NCI-H2081 (cell line): ENCODE results near the gene ANKUB1.

ENCODE experiments used
- DNase-seq, 2 experiments: peaks; one replicate each; lab custom pipeline; 2025; lab: John Stamatoyannopoulos, UW

Gene ANKUB1

GRCh38 chr3:149808209-149808829 is 16.0 kb upstream of the ANKUB1 start:
- DNase-seq, result peak; percentile 77 to 89

GRCh38 chr3:149806171-149806778 is 13.9 kb upstream of the ANKUB1 start:
- DNase-seq, result no peak

- no peak for DNase-seq
Measured at GRCh38 chr3:149801639-149802038, 9.3 kb upstream of the ANKUB1 start.

GRCh38 chr3:149801195-149801594 is 8.8 kb upstream of the ANKUB1 start:
- no peak for DNase-seq

GRCh38 chr3:149800693-149801092 is 8.3 kb upstream of the ANKUB1 start:
- DNase-seq, result no peak

- no peak for DNase-seq
Measured at GRCh38 chr3:149796026-149796425, 3.7 kb upstream of the ANKUB1 start.

GRCh38 chr3:149790698-149791097 is 1.7 kb downstream of the ANKUB1 start:
- DNase-seq, result no peak

GRCh38 chr3:149790268-149790667 is 2.1 kb downstream of the ANKUB1 start:
- no peak for DNase-seq

- no peak for DNase-seq
Measured at GRCh38 chr3:149784064-149784704, 8.2 kb downstream of the ANKUB1 start.

GRCh38 chr3:149783576-149783975 is 8.8 kb downstream of the ANKUB1 start:
- no peak for DNase-seq

- DNase-seq, result no peak
Measured at GRCh38 chr3:149781741-149782140, 10.6 kb downstream of the ANKUB1 start.

- DNase-seq, result no peak
Measured at GRCh38 chr3:149781211-149781610, 11.1 kb downstream of the ANKUB1 start.

- no peak for DNase-seq
Measured at GRCh38 chr3:149777414-149778214, 14.7 kb downstream of the ANKUB1 start.

- DNase-seq, result no peak
Measured at GRCh38 chr3:149776170-149776569, 16.2 kb downstream of the ANKUB1 start.

- no peak for DNase-seq
Measured at GRCh38 chr3:149772861-149773260, 19.5 kb downstream of the ANKUB1 start.

- peak; percentile 50 to 52 for DNase-seq
Measured at GRCh38 chr3:149771652-149772271, 20.6 kb downstream of the ANKUB1 start.

GRCh38 chr3:149770246-149770645 is 22.1 kb downstream of the ANKUB1 start:
- DNase-seq, result no peak

GRCh38 chr3:149768704-149769103 is 23.6 kb downstream of the ANKUB1 start:
- DNase-seq, result no peak

GRCh38 chr3:149767720-149768119 is 24.6 kb downstream of the ANKUB1 start:
- DNase-seq, result no peak

- DNase-seq, result peak; percentile 23 to 37
Measured at GRCh38 chr3:149765762-149766334, 26.5 kb downstream of the ANKUB1 start.

GRCh38 chr3:149764302-149764701 is 28.1 kb downstream of the ANKUB1 start:
- no peak for DNase-seq
